ENCODE measurements around the gene FNBP1L. TPM values are rescaled to one million over a fixed set of nuclear protein-coding genes. Genes with fewer than 3 reads are reported as not detected.

The FNBP1L gene
- total and polyA plus RNA-seq, 10 of the 15 experiments (the other 5 are each of a cell fraction or from before 2014, with no cell fraction given), result 0.02 to 0.12 (median 0.07) TPM; not detected in 4

DNA sequence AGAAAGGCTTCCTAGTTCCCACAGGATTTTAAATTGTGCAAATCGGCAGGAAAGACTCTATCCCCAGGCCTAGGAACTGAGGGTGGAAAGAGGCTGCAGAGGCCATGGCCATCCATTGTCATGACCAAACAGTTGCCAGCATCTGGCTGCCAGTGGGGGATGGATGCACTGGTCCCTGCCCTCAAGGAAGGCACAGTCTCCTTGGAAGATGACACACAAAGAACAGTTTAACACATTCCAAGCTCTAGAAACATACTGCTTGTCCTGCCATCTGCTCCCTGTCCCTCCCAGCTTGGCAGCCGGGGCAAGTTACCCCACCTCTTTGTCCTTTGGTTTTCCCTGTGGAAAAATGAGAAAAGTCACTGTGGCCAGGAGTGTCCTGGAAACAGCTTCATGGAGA is 150.5 kb downstream of the FNBP1L start:
- H3K27ac ChIP-seq (ENCODE audit: control insufficient read depth, insufficient read depth), result no peak overlapping the region
- H3K4me2 ChIP-seq (ENCODE audit: control insufficient read depth, insufficient read depth), result no peak overlapping the region
- POLR2A ChIA-PET, result no interaction called here
- intact Hi-C loops (cut with micrococcal nuclease; ENCODE audit: unreplicated experiment) (no loop called here), in situ Hi-C loops (cut with MboI) (no loop called here)
- DNase-seq (ENCODE audit: low read depth, low spot score) (no peak), FAIRE-seq (no peak), ATAC-seq (no peak)
- no peak overlapping the region for H2AFZ ChIP-seq (ENCODE audit: control insufficient read depth, low read depth, low read length)
- H3K27me3 ChIP-seq (replicated peaks in 1 of 2; ENCODE audit: control insufficient read depth in 2 of 2, insufficient read depth in 2 of 2, low read length in 1 of 2), result peaks cover 0 to 2% of the 10 kb centered on the region in 2 experiments; a peak in 2 of 4 replicates
- SMC1A ChIA-PET (ENCODE audit: uncharacterized antibody, unreplicated experiment), result no interaction called here
- no peaks in the 10 kb centered on the region for H3K36me3 ChIP-seq (ENCODE audit: control insufficient read depth in 2 of 2, insufficient read depth in 2 of 2, low read length in 1 of 2)
- no peak overlapping the region for H3K9ac ChIP-seq (ENCODE audit: control insufficient read depth, insufficient read depth, low read length)
- 76% methylated on average over 2 of the region's 2 CpGs for WGBS (ENCODE audit: insufficient coverage, insufficient replicate concordance, low lambda C conversion rate, missing lambda C conversion rate)
- BruUV-seq (replicated peaks), result no TSS peak
- H3K9me3 ChIP-seq (replicated peaks; ENCODE audit: control insufficient read depth, insufficient read depth, low read length), result no peaks in the 10 kb centered on the region
- no peaks in the 10 kb centered on the region for H3K79me2 ChIP-seq (ENCODE audit: control insufficient read depth, insufficient read depth, low read length)
- H4K20me1 ChIP-seq (ENCODE audit: control insufficient read depth, insufficient read depth), result peaks cover 8% of the 10 kb centered on the region
- RAD21 ChIA-PET (ENCODE audit: unreplicated experiment), result no interaction called here
- H3K4me1 ChIP-seq (ENCODE audit: control insufficient read depth, insufficient read depth, low read length), result no peaks in the 10 kb centered on the region
- TF ChIP-seq TCF7 (IDR thresholded peaks at IDR 0.05; ENCODE audit: borderline replicate concordance) (no peak), ZBTB40 (IDR thresholded peaks at IDR 0.05; ENCODE audit: borderline replicate concordance) (no peak), JUND (IDR thresholded peaks at IDR 0.05; ENCODE audit: low read depth, low read length) (no peak), KLF5 (IDR thresholded peaks at IDR 0.05; ENCODE audit: partially characterized antibody) (no peak), TBL1XR1 (IDR thresholded peaks at IDR 0.05; ENCODE audit: low read depth, low read length) (no peak)
- TF ChIP-seq, protein P1, sequence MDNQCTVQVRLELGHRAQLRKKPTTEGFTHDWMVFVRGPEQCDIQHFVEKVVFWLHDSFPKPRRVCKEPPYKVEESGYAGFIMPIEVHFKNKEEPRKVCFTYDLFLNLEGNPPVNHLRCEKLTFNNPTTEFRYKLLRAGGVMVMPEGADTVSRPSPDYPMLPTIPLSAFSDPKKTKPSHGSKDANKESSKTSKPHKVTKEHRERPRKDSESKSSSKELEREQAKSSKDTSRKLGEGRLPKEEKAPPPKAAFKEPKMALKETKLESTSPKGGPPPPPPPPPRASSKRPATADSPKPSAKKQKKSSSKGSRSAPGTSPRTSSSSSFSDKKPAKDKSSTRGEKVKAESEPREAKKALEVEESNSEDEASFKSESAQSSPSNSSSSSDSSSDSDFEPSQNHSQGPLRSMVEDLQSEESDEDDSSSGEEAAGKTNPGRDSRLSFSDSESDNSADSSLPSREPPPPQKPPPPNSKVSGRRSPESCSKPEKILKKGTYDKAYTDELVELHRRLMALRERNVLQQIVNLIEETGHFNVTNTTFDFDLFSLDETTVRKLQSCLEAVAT (IDR thresholded peaks at IDR 0.05), result no peak
- TF ChIP-seq, protein P2, sequence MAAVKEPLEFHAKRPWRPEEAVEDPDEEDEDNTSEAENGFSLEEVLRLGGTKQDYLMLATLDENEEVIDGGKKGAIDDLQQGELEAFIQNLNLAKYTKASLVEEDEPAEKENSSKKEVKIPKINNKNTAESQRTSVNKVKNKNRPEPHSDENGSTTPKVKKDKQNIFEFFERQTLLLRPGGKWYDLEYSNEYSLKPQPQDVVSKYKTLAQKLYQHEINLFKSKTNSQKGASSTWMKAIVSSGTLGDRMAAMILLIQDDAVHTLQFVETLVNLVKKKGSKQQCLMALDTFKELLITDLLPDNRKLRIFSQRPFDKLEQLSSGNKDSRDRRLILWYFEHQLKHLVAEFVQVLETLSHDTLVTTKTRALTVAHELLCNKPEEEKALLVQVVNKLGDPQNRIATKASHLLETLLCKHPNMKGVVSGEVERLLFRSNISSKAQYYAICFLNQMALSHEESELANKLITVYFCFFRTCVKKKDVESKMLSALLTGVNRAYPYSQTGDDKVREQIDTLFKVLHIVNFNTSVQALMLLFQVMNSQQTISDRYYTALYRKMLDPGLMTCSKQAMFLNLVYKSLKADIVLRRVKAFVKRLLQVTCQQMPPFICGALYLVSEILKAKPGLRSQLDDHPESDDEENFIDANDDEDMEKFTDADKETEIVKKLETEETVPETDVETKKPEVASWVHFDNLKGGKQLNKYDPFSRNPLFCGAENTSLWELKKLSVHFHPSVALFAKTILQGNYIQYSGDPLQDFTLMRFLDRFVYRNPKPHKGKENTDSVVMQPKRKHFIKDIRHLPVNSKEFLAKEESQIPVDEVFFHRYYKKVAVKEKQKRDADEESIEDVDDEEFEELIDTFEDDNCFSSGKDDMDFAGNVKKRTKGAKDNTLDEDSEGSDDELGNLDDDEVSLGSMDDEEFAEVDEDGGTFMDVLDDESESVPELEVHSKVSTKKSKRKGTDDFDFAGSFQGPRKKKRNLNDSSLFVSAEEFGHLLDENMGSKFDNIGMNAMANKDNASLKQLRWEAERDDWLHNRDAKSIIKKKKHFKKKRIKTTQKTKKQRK (IDR thresholded peaks at IDR 0.05; ENCODE audit: low read depth, low read length), result no peak
- no peak overlapping the region for H3K4me3 ChIP-seq
- CTCF ChIA-PET, result interaction anchor here (1.2 to 2.1 kb wide), 2 partner anchors 15 to 20 kb away, joined by 3 to 6 read pairs; no protein-coding TSS in a partner anchor

Data from GM12878 (cell line).